ENCODE results near the gene MAP2K5.

GRCh38 chr15:67796196-67797127, 254.0 kb downstream of the MAP2K5 start:
- no peak for TF ChIP-seq ZNF146 (tag by site-specific recombination; IDR thresholded peaks at IDR 0.05)
- TF ChIP-seq ZBTB8A (tag by site-specific recombination; IDR thresholded peaks at IDR 0.05): no peak
- no peak for TF ChIP-seq BCL11A (tag by site-specific recombination; IDR thresholded peaks at IDR 0.05; ENCODE audit: low read depth)
- no peak for TF ChIP-seq ZBTB1 (tag by site-specific recombination; IDR thresholded peaks at IDR 0.05)
- TF ChIP-seq REST (tag by site-specific recombination; IDR thresholded peaks at IDR 0.05): no peak
- no peak for TF ChIP-seq YY1 (tag by site-specific recombination; IDR thresholded peaks at IDR 0.05)
- TF ChIP-seq, protein P1, sequence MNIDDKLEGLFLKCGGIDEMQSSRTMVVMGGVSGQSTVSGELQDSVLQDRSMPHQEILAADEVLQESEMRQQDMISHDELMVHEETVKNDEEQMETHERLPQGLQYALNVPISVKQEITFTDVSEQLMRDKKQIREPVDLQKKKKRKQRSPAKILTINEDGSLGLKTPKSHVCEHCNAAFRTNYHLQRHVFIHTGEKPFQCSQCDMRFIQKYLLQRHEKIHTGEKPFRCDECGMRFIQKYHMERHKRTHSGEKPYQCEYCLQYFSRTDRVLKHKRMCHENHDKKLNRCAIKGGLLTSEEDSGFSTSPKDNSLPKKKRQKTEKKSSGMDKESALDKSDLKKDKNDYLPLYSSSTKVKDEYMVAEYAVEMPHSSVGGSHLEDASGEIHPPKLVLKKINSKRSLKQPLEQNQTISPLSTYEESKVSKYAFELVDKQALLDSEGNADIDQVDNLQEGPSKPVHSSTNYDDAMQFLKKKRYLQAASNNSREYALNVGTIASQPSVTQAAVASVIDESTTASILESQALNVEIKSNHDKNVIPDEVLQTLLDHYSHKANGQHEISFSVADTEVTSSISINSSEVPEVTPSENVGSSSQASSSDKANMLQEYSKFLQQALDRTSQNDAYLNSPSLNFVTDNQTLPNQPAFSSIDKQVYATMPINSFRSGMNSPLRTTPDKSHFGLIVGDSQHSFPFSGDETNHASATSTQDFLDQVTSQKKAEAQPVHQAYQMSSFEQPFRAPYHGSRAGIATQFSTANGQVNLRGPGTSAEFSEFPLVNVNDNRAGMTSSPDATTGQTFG (tag by site-specific recombination; IDR thresholded peaks at IDR 0.05; ENCODE audit: borderline replicate concordance): no peak
- TF ChIP-seq CTCF (tag by site-specific recombination; IDR thresholded peaks at IDR 0.05): no peak
